ENCODE measurements around the gene RAD51. TPM values are rescaled to one million over a fixed set of nuclear protein-coding genes. Genes with fewer than 3 reads are reported as not detected.
A peak's percentile ranks its signal among the peaks of the same experiment; 100 is the strongest.

Gene RAD51
- total RNA-seq, 6 donors from 2014 or later: 1.0 to 3.4 (median 2.1) TPM; not detected in 1

DNA sequence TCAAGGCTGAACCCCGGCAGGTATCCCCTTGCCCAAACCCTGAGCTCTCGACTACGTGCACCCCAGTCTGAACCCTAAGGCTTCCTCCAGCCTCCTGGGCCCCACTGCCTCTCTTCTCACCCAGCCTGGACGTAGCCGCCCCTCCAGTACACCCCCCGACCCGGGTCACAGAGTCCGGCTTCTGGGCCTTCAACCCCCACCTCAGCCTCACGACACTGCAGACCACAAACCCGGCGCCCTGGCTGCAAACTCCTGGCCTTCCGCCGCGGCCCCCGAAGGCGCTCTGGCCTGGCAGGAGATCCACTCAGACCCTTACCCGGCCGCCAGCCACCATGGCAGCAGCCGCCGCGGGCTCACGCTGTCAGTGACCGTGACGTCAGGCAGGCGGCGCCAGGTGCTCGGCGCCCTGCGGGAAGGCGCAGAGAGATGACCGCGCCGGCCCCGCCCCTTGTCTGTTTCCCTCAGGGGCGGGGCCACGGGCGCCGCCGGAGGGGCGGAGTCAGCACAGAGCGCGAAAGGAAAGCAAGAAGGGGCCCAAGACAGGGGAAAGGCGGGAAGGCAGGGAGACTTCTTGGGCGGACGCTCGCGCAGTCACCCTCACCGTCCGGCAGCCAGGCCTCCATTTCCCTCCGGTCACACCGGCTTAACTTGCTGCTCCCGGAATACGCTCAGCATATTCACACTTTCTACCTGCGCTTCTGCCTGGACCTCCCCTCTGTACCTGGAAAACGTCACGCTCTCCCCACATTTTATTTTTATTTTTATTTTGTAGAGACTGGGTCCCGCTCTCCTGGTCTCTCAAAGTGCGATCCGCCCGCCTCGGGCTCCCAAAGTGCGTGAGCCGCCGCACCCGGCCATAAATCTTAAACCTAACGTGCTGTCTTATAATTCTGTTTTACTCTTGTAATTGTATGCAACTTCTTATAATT, 60.2 kb downstream of the RAD51 start, which contains the start of gene RMDN3:
Gene RMDN3 (minus strand): TSS at position 372 of the 929 bp plus-strand sequence. CDS start 471 bp downstream, outside the sequence.
- WGBS, 2 donors: 1 to 2% methylated on average over 20 to 66 of the region's 66 CpGs
- DNase-seq (peak; percentile 96 to 99), ATAC-seq (ENCODE audit: low FRiP score in 2 of 2) (peak; percentile 99 to 100)
- Histone ChIP-seq H3K27me3 (no peaks in the 10 kb centered on the region), H3K36me3 (peaks cover 6 to 24% (median 13%) of the 10 kb centered on the region in 4 donors), H3K9me3 (no peaks in the 10 kb centered on the region), H3K27ac (peak within 1 kb of the TSS; percentile 79 to 93 (median 90)), H3K4me1 (peaks cover 10 to 24% (median 20%) of the 10 kb centered on the region in 4 donors), H3K4me3 (peak within 1 kb of the TSS; percentile 75 to 97 (median 89))
- TF ChIP-seq POLR2AphosphoS5 (IDR thresholded peaks at IDR 0.05) (peak; percentile 85), EP300 (IDR thresholded peaks at IDR 0.05) (no peak), POLR2A (IDR thresholded peaks at IDR 0.05) (peak in 3 of 4 donors; percentile 51 to 90 (median 85))
- TF ChIP-seq, protein P1, sequence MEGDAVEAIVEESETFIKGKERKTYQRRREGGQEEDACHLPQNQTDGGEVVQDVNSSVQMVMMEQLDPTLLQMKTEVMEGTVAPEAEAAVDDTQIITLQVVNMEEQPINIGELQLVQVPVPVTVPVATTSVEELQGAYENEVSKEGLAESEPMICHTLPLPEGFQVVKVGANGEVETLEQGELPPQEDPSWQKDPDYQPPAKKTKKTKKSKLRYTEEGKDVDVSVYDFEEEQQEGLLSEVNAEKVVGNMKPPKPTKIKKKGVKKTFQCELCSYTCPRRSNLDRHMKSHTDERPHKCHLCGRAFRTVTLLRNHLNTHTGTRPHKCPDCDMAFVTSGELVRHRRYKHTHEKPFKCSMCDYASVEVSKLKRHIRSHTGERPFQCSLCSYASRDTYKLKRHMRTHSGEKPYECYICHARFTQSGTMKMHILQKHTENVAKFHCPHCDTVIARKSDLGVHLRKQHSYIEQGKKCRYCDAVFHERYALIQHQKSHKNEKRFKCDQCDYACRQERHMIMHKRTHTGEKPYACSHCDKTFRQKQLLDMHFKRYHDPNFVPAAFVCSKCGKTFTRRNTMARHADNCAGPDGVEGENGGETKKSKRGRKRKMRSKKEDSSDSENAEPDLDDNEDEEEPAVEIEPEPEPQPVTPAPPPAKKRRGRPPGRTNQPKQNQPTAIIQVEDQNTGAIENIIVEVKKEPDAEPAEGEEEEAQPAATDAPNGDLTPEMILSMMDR (IDR thresholded peaks at IDR 0.05): peak in 5 of 6 experiments; percentile 23 to 54 (median 31)

DNA sequence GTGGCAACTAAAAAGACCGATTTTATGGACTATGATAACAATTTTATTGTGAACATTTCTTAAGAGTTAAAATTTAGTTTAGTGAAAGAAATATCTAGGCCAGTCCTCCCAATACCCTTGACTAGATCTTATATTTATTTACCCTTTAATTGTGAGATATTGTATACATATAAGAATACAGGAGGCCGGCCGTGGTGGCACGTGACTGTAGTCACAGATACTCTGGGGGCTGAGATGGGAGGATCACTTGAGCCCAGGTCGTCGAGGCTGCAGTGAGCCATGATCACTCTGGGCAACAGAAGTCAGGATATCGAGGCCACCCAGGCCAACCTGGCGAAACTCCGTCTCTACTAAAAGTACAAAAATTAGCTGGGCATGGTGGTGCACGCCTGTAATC, 60.8 kb downstream of the RAD51 start:
- no peaks in the 10 kb centered on the region for H3K9me3 ChIP-seq
- peaks cover 10 to 24% (median 20%) of the 10 kb centered on the region in 4 donors for H3K4me1 ChIP-seq
- no peak for TF ChIP-seq EP300 (IDR thresholded peaks at IDR 0.05)
- no peak for TF ChIP-seq POLR2A (IDR thresholded peaks at IDR 0.05)
- TF ChIP-seq POLR2AphosphoS5 (IDR thresholded peaks at IDR 0.05): no peak
- TF ChIP-seq, protein P1 (IDR thresholded peaks at IDR 0.05): no peak
- peak overlapping the region; percentile 79 to 93 (median 90) for H3K27ac ChIP-seq
- ATAC-seq (ENCODE audit: low FRiP score in 2 of 2) (no peak), DNase-seq (no peak)
- WGBS, 2 donors: 68 to 75% methylated on average over 10 of the region's 10 CpGs
- no peaks in the 10 kb centered on the region for H3K27me3 ChIP-seq
- H3K4me3 ChIP-seq: peak overlapping the region; percentile 75 to 97 (median 89)
- H3K36me3 ChIP-seq: peaks cover 5 to 17% (median 10%) of the 10 kb centered on the region in 4 donors

- Histone ChIP-seq H3K27me3 (no peaks in the 10 kb centered on the region), H3K4me3 (no peak overlapping the region), H3K9me3 (no peaks in the 10 kb centered on the region), H3K27ac (no peak overlapping the region), H3K36me3 (peaks cover 0 to 6% (median 2%) of the 10 kb centered on the region in 4 donors), H3K4me1 (peaks cover 10 to 24% (median 20%) of the 10 kb centered on the region in 4 donors)
- 33 to 55% methylated on average over 6 of the region's 6 CpGs for WGBS, 2 donors
- ATAC-seq (ENCODE audit: low FRiP score in 2 of 2) (no peak), DNase-seq (no peak)
- TF ChIP-seq POLR2A (IDR thresholded peaks at IDR 0.05) (no peak), EP300 (IDR thresholded peaks at IDR 0.05) (no peak), POLR2AphosphoS5 (IDR thresholded peaks at IDR 0.05) (no peak)
- TF ChIP-seq, protein P1 (IDR thresholded peaks at IDR 0.05): no peak
Measured at GRCh38 chr15:40756938-40757337, 62.0 kb downstream of the RAD51 start.

- DNase-seq (no peak), ATAC-seq (ENCODE audit: low FRiP score in 2 of 2) (no peak)
- 94 to 96% methylated on average over 5 of the region's 5 CpGs for WGBS, 2 donors
- H3K36me3 ChIP-seq: no peaks in the 10 kb centered on the region
- no peaks in the 10 kb centered on the region for H3K27me3 ChIP-seq
- H3K4me3 ChIP-seq: no peak overlapping the region
- peaks cover 20 to 30% (median 21%) of the 10 kb centered on the region in 4 donors for H3K4me1 ChIP-seq
- H3K27ac ChIP-seq: no peak overlapping the region
- no peaks in the 10 kb centered on the region for H3K9me3 ChIP-seq
- TF ChIP-seq POLR2A (IDR thresholded peaks at IDR 0.05) (no peak), EP300 (IDR thresholded peaks at IDR 0.05) (no peak), POLR2AphosphoS5 (IDR thresholded peaks at IDR 0.05) (no peak)
- TF ChIP-seq, protein P1 (IDR thresholded peaks at IDR 0.05): no peak
Measured at GRCh38 chr15:40759961-40760360, 65.0 kb downstream of the RAD51 start.

Measured in upper lobe of left lung (tissue), 6 donors.